GM12878 (cell line): ENCODE data around the gene COLQ. TPM values are rescaled to one million over a fixed set of nuclear protein-coding genes. Genes with fewer than 3 reads are reported as not detected.

Experiments used
- ASH2L ChIP-seq: fragments of 300-600, 200-600 bp; sonication (generic); IDR thresholded peaks from 2 replicates; pipeline ENCODE4 v1.6.1; 2017; ENCODE audit warnings: low read depth, mild to moderate bottlenecking, borderline replicate concordance
- ATF7 ChIP-seq: fragments of 450-650 bp; IDR thresholded peaks from 2 replicates; pipeline ENCODE4 v1.6.1; 2016; ENCODE audit warnings: low read depth, mild to moderate bottlenecking
- BHLHE40 ChIP-seq, 2 experiments: fragments of 450-650 bp in 1 of 2; IDR thresholded peaks; 2 replicates each; pipeline ENCODE4 v1.6.1; 2011 to 2017; ENCODE audit warnings: low read depth in 2 of 2, borderline replicate concordance in 1 of 2, improper control_type of control experiment in 1 of 2, low read length in 1 of 2, mild to moderate bottlenecking in 1 of 2
- CBFB ChIP-seq: IDR thresholded peaks from 2 replicates; pipeline ENCODE4 v1.6.1; 2016; ENCODE audit warnings: antibody characterized with exemption, low read depth
- CHD4 ChIP-seq: fragments of 200-600 bp; sonication (generic); IDR thresholded peaks from 2 replicates; pipeline ENCODE4 v1.6.1; 2016; ENCODE audit warnings: mild to moderate bottlenecking
- CTCF ChIP-seq, 3 experiments: IDR thresholded peaks in 2 of 3; conservative IDR thresholded peaks in 1 of 3; 2 replicates each; pipeline ENCODE4 v1.5.1; 2011; ENCODE audit warnings: low read depth in 3 of 3, low read length in 3 of 3, mild to moderate bottlenecking in 3 of 3, control low read depth in 2 of 3, moderate library complexity in 2 of 3, inconsistent platforms in 1 of 3, mixed read lengths in 1 of 3; ENCODE audit not compliant: control insufficient read depth in 2 of 3, insufficient read depth in 1 of 3; ENCODE audit errors: extremely low read depth in 1 of 3
- EGR1 ChIP-seq, 2 experiments: IDR thresholded peaks; 1 replicate in 1 of 2; 2 replicates in 1 of 2; pipeline ENCODE4 v1.6.1; 2011 to 2012; ENCODE audit warnings: low read depth in 2 of 2, low read length in 2 of 2, borderline replicate concordance in 1 of 2, mild to moderate bottlenecking in 1 of 2, moderate library complexity in 1 of 2
- HDAC2 ChIP-seq: fragments of 200-600 bp; sonication (generic); IDR thresholded peaks from 2 replicates; pipeline ENCODE4 v1.6.1; 2017
- IRF3 ChIP-seq: fragments of 450-650 bp; IDR thresholded peaks from 2 replicates; pipeline ENCODE4 v1.6.1; 2014; ENCODE audit warnings: mild to moderate bottlenecking
- JUND ChIP-seq: IDR thresholded peaks from 2 replicates; pipeline ENCODE4 v1.6.1; 2012; ENCODE audit warnings: low read depth, mild to moderate bottlenecking, low read length, improper control_type of control experiment, moderate library complexity
- MEF2B ChIP-seq: fragments of 450-650 bp; IDR thresholded peaks from 2 replicates; pipeline ENCODE4 v1.6.1; 2018; ENCODE audit warnings: mild to moderate bottlenecking, moderate library complexity; ENCODE audit not compliant: partially characterized antibody, poor library complexity, severe bottlenecking
- MTA2 ChIP-seq: fragments of 450-650 bp; IDR thresholded peaks from 2 replicates; pipeline ENCODE4 v1.6.1; 2016; ENCODE audit warnings: low read depth, mild to moderate bottlenecking, moderate library complexity
- NFYB ChIP-seq: IDR thresholded peaks from 2 replicates; pipeline ENCODE4 v1.6.1; 2011; ENCODE audit warnings: low read depth, mild to moderate bottlenecking, low read length, improper control_type of control experiment, moderate library complexity; ENCODE audit not compliant: insufficient read depth
- NR2F1 ChIP-seq: fragments of 450-650 bp; conservative IDR thresholded peaks from 2 replicates; pipeline ENCODE4 v1.6.1; 2017; ENCODE audit warnings: mild to moderate bottlenecking
- SMARCA5 ChIP-seq: fragments of 450-650 bp; IDR thresholded peaks from 2 replicates; pipeline ENCODE4 v1.6.1; 2017; ENCODE audit warnings: mild to moderate bottlenecking
- TCF3 ChIP-seq: IDR thresholded peaks from 2 replicates; pipeline ENCODE4 v1.6.1; 2012; ENCODE audit warnings: low read depth, mild to moderate bottlenecking, low read length, borderline replicate concordance; ENCODE audit not compliant: insufficient read depth
- ZNF207 ChIP-seq: fragments of 450-650 bp; IDR thresholded peaks from 2 replicates; pipeline ENCODE4 v1.6.1; 2014; ENCODE audit warnings: antibody characterized with exemption, mild to moderate bottlenecking, borderline replicate concordance
- polyA plus RNA-seq, 11 experiments: library from polyadenylated mRNA; depleted of rRNA in 4 of 11; unstranded in 6 of 11; stranded (reverse) in 5 of 11; fragments of >200 nt; fragmentation: Nextera tagmentation in 4 of 11; fragmentation: Illumina TruSeq in 1 of 11; extraction: Ambion mirVana in 4 of 11; extraction: Trizol in 1 of 11; gene quantifications; 1 replicate in 1 of 11; 2 replicates in 10 of 11; pipeline versions ENCODE4 v1.2.1 to v1.2.3, GENCODE V29; 2011 to 2016; ENCODE audit warnings: inconsistent platforms in 2 of 11, missing spikeins in 2 of 11, low read depth in 1 of 11
- total RNA-seq, 4 experiments: library from RNA; depleted of rRNA in 3 of 4; stranded (reverse); fragments of >200 nt in 3 of 4; fragmentation: Illumina TruSeq in 1 of 4; extraction: Trizol in 1 of 4; gene quantifications; 2 replicates each; pipeline versions ENCODE4 v1.2.1 to v1.2.3, GENCODE V29; 2013 to 2021
- TF ChIP-seq, protein P1 (sequence below): IDR thresholded peaks from 2 replicates; pipeline ENCODE4 v1.6.1; 2011; ENCODE audit warnings: mild to moderate bottlenecking, low read depth, low read length, moderate library complexity; ENCODE audit not compliant: insufficient replicate concordance

Gene COLQ
- total and polyA plus RNA-seq, 10 of the 15 experiments (the other 5 are each of a cell fraction or from before 2014, with no cell fraction given): 0.13 to 2.7 (median 0.70) TPM

DNA sequence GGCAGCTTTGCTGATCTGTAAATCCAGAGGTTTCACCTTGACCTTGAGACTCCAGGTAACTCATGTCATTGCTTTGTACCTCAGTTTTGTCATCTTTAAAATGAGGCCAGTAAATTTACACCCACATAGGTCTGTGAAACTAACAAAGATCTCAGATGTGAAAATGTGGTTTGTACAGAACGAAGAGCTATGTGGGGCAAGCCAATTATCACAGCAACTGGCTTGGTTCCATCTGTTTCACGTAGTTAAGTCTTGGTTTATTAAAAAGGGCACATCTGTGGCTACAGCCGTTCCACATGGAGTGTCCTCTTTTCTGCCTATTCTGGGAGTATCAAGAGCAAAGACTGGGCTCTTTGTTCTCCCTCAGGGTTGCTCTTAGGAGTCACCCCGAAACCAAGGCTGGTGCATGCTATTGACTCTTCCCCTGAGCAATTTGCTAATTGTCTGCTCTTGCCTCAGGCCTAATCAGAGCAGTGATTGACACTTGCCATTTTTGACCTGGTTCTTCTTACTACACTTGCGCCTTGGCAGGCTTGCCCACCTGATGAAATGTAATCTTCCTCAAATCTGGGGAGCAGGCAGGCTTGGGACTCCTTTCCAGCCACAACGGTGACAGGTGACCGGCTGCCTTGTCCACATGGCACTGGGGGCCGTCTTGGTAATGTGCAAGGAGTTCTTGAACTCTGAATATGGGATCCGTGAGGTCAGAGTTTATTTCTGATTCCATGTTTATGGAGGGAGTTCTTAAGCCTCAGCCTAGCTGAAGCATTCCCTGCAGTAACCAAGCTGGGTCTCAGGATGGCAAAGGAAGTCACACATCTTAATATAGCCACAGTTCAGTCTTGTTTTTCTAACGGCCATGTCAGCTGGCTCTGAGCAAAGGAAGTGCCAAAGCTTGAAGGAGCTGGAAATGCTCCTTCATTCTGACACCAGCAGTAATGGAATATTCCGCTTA, 54.0 kb downstream of the COLQ start (continued):
- TF ChIP-seq MTA2 (peak; percentile 99), CBFB (no peak), NR2F1 (peak; percentile 88), ASH2L (no peak), HDAC2 (no peak), ZNF207 (no peak), NFYB (no peak), JUND (no peak), ATF7 (peak; percentile 58), MEF2B (peak; percentile 83), EGR1 (IDR thresholded peaks at IDR 0.05; ENCODE audit: borderline replicate concordance in 1 of 2, low read depth in 2 of 2, low read length in 2 of 2) (no peak), CTCF (IDR thresholded peaks at IDR 0.05 in 2 of 3, conservative IDR thresholded peaks at IDR 0.05 in 1 of 3; ENCODE audit: control insufficient read depth in 2 of 3, extremely low read depth in 1 of 3, insufficient read depth in 1 of 3, low read depth in 3 of 3, low read length in 3 of 3) (no peak), IRF3 (no peak), CHD4 (no peak), BHLHE40 (IDR thresholded peaks at IDR 0.05; ENCODE audit: borderline replicate concordance in 1 of 2, low read depth in 2 of 2, low read length in 1 of 2) (peak in 1 of 2 experiments; percentile 50; a peak in 2 of 4 replicates), SMARCA5 (peak; percentile 98), TCF3 (no peak)
- TF ChIP-seq, protein P1, sequence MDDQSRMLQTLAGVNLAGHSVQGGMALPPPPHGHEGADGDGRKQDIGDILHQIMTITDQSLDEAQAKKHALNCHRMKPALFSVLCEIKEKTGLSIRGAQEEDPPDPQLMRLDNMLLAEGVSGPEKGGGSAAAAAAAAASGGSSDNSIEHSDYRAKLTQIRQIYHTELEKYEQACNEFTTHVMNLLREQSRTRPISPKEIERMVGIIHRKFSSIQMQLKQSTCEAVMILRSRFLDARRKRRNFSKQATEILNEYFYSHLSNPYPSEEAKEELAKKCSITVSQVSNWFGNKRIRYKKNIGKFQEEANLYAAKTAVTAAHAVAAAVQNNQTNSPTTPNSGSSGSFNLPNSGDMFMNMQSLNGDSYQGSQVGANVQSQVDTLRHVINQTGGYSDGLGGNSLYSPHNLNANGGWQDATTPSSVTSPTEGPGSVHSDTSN: peak; percentile 90
